HG02852 (cell line): ENCODE results near the gene LRRC43.

Experiments used
- ATAC-seq: cut with Tn5 transposase; IDR thresholded peaks from one replicate; pipeline ENCODE4 v1.9.1; 2021; ENCODE audit warnings: mild to moderate bottlenecking, moderate library complexity; ENCODE audit not compliant: unreplicated experiment

Gene LRRC43

GRCh38 chr12:122182887-122183587 lies at the start of gene LRRC43:
Gene LRRC43 (plus strand): TSS chr12:122183123. CDS start chr12:122183145, 22 bp downstream.
- ATAC-seq, result no peak

GRCh38 chr12:122133192-122133950 lies 49.6 kb upstream of the LRRC43 start:
- ATAC-seq, result no peak

GRCh38 chr12:122135437-122136031 lies 47.4 kb upstream of the LRRC43 start:
- no peak for ATAC-seq

GRCh38 chr12:122137229-122137628 lies 45.7 kb upstream of the LRRC43 start:
- no peak for ATAC-seq

GRCh38 chr12:122137681-122138080 lies 45.2 kb upstream of the LRRC43 start:
- no peak for ATAC-seq

GRCh38 chr12:122138181-122138580 lies 44.7 kb upstream of the LRRC43 start:
- no peak for ATAC-seq

GRCh38 chr12:122138616-122139015 lies 44.3 kb upstream of the LRRC43 start:
- no peak for ATAC-seq

- no peak for ATAC-seq
Observed at GRCh38 chr12:122139266-122139665, 43.7 kb upstream of the LRRC43 start.

- ATAC-seq, result no peak
Observed at GRCh38 chr12:122139941-122140340, 43.0 kb upstream of the LRRC43 start.

GRCh38 chr12:122140467-122141257 lies 42.3 kb upstream of the LRRC43 start:
- ATAC-seq, result no peak

- ATAC-seq, result no peak
Observed at GRCh38 chr12:122141911-122142725, 40.8 kb upstream of the LRRC43 start.

- ATAC-seq, result no peak
Observed at GRCh38 chr12:122142857-122143256, 40.1 kb upstream of the LRRC43 start.

GRCh38 chr12:122144885-122145284 lies 38.0 kb upstream of the LRRC43 start:
- no peak for ATAC-seq

- ATAC-seq, result no peak
Observed at GRCh38 chr12:122145505-122146330, 37.2 kb upstream of the LRRC43 start.

GRCh38 chr12:122147514-122148290 lies 35.2 kb upstream of the LRRC43 start:
- ATAC-seq, result no peak

GRCh38 chr12:122148657-122149056 lies 34.3 kb upstream of the LRRC43 start:
- no peak for ATAC-seq

- ATAC-seq, result no peak
Observed at GRCh38 chr12:122150127-122150681, 32.7 kb upstream of the LRRC43 start.

- no peak for ATAC-seq
Observed at GRCh38 chr12:122152754-122153153, 30.2 kb upstream of the LRRC43 start.
